Measurements from ENCODE around the gene TMEM51.

GRCh38 chr1:15156807-15157380 lies 3.3 kb downstream of the TMEM51 start:
- no peak for TF ChIP-seq CTCF (IDR thresholded peaks at IDR 0.05; ENCODE audit: poor library complexity, severe bottlenecking)
- TF ChIP-seq POLR2AphosphoS5 (IDR thresholded peaks at IDR 0.05): no peak
- TF ChIP-seq EZH2 (IDR thresholded peaks at IDR 0.05; ENCODE audit: borderline replicate concordance, insufficient read depth, low read length, poor library complexity, severe bottlenecking): no peak
- TF ChIP-seq EP300 (conservative IDR thresholded peaks at IDR 0.05; ENCODE audit: poor library complexity, severe bottlenecking): no peak
